ENCODE results near the gene OXCT1.

OXCT1 gene

GRCh38 chr5:41768692-41769091 lies 101.5 kb downstream of the OXCT1 start (continued):
- TF ChIP-seq ZNF707 (tag by site-specific recombination; IDR thresholded peaks at IDR 0.05) (no peak), ZNF664 (tag by site-specific recombination; IDR thresholded peaks at IDR 0.05) (no peak), ZNF362 (tag by site-specific recombination; IDR thresholded peaks at IDR 0.05) (no peak), ZNF433 (tag by site-specific recombination; IDR thresholded peaks at IDR 0.05; ENCODE audit: low read depth) (no peak)

GRCh38 chr5:41764650-41765049 lies 105.6 kb downstream of the OXCT1 start:
- ChIA-PET CTCF (no interaction called here), POLR2A (no interaction called here)
- Histone ChIP-seq H3K9me3 (ENCODE audit: control insufficient read depth, insufficient read depth, low read depth, low read length) (no peaks in the 10 kb centered on the region), H3K27ac (ENCODE audit: extremely low read depth, low read depth, low read length) (no peak overlapping the region), H3K36me3 (ENCODE audit: control insufficient read depth in 2 of 2, insufficient read depth in 1 of 2, low read length in 2 of 2) (no peaks in the 10 kb centered on the region), H3K4me3 (ENCODE audit: low read depth, low read length) (no peak overlapping the region), H3K4me1 (ENCODE audit: control insufficient read depth, insufficient read depth, low read length) (no peaks in the 10 kb centered on the region)
- TF ChIP-seq ZIC2 (tag by site-specific recombination; IDR thresholded peaks at IDR 0.05) (no peak), ZNF169 (tag by site-specific recombination; IDR thresholded peaks at IDR 0.05) (no peak), ZNF426 (tag by site-specific recombination; IDR thresholded peaks at IDR 0.05) (no peak), ZNF302 (tag by site-specific recombination; IDR thresholded peaks at IDR 0.05; ENCODE audit: low read depth) (no peak), IKZF3 (tag by site-specific recombination; IDR thresholded peaks at IDR 0.05) (no peak), ZNF280C (tag by site-specific recombination; IDR thresholded peaks at IDR 0.05) (no peak), SCRT1 (tag by site-specific recombination; IDR thresholded peaks at IDR 0.05; ENCODE audit: borderline replicate concordance) (no peak), ZNF654 (tag by site-specific recombination; IDR thresholded peaks at IDR 0.05; ENCODE audit: low read depth) (no peak), SCRT2 (tag by site-specific recombination; IDR thresholded peaks at IDR 0.05) (no peak), ZNF148 (tag by site-specific recombination; IDR thresholded peaks at IDR 0.05; ENCODE audit: borderline replicate concordance) (no peak), ZBTB10 (tag by site-specific recombination; IDR thresholded peaks at IDR 0.05) (no peak), ZNF211 (tag by site-specific recombination; IDR thresholded peaks at IDR 0.05; ENCODE audit: low read depth) (no peak)

Data from HEK293 (cell line).